Ishikawa (cell line): Measurements from ENCODE around the gene ESRRA.

ENCODE experiments used
- CEBPB ChIP-seq: IDR thresholded peaks from 2 replicates; pipeline ENCODE4 v1.6.1; 2012
- CREB1 ChIP-seq: IDR thresholded peaks from 2 replicates; pipeline ENCODE4 v1.6.1; 2012; ENCODE audit warnings: low read depth
- EGR1 ChIP-seq: IDR thresholded peaks from 2 replicates; pipeline ENCODE4 v1.6.1; 2012
- EP300 ChIP-seq: IDR thresholded peaks from 2 replicates; pipeline ENCODE4 v1.6.1; 2012; ENCODE audit warnings: borderline replicate concordance
- FOXM1 ChIP-seq: IDR thresholded peaks from 2 replicates; pipeline ENCODE4 v1.6.1; 2012; ENCODE audit warnings: low read depth, borderline replicate concordance
- MAX ChIP-seq: IDR thresholded peaks from 2 replicates; pipeline ENCODE4 v1.6.1; 2012
- NFIC ChIP-seq: IDR thresholded peaks from 2 replicates; pipeline ENCODE4 v1.6.1; 2012
- RAD21 ChIP-seq: IDR thresholded peaks from 2 replicates; pipeline ENCODE4 v1.6.1; 2012; ENCODE audit warnings: low read depth
- REST ChIP-seq: IDR thresholded peaks from 2 replicates; pipeline ENCODE4 v1.6.1; 2012; ENCODE audit warnings: low read depth, mild to moderate bottlenecking
- TAF1 ChIP-seq: IDR thresholded peaks from 2 replicates; pipeline ENCODE4 v1.6.1; 2012; ENCODE audit warnings: low read depth, mild to moderate bottlenecking
- TCF12 ChIP-seq: IDR thresholded peaks from 2 replicates; pipeline ENCODE4 v1.6.1; 2012; ENCODE audit warnings: low read depth
- TEAD4 ChIP-seq: IDR thresholded peaks from 2 replicates; pipeline ENCODE4 v1.6.1; 2012
- USF1 ChIP-seq: IDR thresholded peaks from 2 replicates; pipeline ENCODE4 v1.6.1; 2012
- YY1 ChIP-seq: IDR thresholded peaks from 2 replicates; pipeline ENCODE4 v1.6.1; 2012; ENCODE audit warnings: low read depth
- ZBTB7A ChIP-seq: IDR thresholded peaks from 2 replicates; pipeline ENCODE4 v1.6.1; 2012; ENCODE audit warnings: low read depth

The ESRRA gene

DNA sequence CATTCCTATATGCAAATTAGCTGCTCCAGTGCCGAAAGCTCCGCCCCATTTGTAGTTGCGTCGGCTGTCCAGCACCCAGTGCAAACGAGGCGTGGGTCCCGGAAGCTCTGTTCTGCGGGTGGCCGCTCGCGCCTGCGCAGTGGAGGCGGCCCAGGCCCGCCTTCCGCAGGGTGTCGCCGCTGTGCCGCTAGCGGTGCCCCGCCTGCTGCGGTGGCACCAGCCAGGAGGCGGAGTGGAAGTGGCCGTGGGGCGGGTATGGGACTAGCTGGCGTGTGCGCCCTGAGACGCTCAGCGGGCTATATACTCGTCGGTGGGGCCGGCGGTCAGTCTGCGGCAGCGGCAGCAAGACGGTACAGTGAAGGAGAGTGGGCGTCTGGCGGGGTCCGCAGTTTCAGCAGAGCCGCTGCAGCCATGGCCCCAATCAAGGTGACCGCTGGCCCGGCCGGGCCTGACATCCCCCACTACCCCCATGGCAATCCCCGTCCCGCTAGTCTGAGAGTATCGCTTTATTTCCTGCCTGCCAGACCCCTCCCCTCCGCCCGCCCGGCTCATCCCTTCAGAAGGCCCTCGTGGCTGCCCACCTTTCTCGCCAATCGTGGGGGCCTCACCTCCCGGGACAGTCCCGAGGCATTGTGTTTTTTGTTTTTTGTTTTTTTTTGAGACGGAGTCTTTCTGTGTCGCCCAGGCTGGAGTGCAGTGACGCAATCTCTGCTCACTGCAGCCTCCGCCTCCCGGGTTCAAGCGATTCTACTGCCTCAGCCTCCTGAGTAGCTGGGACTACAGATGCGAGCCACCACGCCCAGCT lies 12.8 kb downstream of the ESRRA start, which contains the start of gene PRDX5:
PRDX5 (plus strand) TSS at position 161 of the 805 bp plus-strand sequence; CDS start at position 256, 95 bp downstream.
- no peak for TF ChIP-seq CREB1
- no peak for TF ChIP-seq NFIC
- peak; percentile 85 for TF ChIP-seq CEBPB
- no peak for TF ChIP-seq TEAD4
- TF ChIP-seq RAD21 = peak; percentile 57; the same call in 1 of the 2 replicates

GRCh38 chr11:64318766-64319761 lies 13.7 kb downstream of the ESRRA start:
- TF ChIP-seq REST = no peak
- no peak for TF ChIP-seq TEAD4
- no peak for TF ChIP-seq MAX
- TF ChIP-seq TCF12 = no peak
- TF ChIP-seq CEBPB = no peak
- no peak for TF ChIP-seq ZBTB7A

GRCh38 chr11:64320556-64320955 lies 15.2 kb downstream of the ESRRA start:
- no peak for TF ChIP-seq TEAD4
- TF ChIP-seq ZBTB7A = no peak
- TF ChIP-seq USF1 = no peak
- TF ChIP-seq TAF1 = no peak
- no peak for TF ChIP-seq CREB1
- TF ChIP-seq YY1 = no peak
- no peak for TF ChIP-seq RAD21
- TF ChIP-seq TCF12 = no peak
- no peak for TF ChIP-seq FOXM1
- no peak for TF ChIP-seq EP300

DNA sequence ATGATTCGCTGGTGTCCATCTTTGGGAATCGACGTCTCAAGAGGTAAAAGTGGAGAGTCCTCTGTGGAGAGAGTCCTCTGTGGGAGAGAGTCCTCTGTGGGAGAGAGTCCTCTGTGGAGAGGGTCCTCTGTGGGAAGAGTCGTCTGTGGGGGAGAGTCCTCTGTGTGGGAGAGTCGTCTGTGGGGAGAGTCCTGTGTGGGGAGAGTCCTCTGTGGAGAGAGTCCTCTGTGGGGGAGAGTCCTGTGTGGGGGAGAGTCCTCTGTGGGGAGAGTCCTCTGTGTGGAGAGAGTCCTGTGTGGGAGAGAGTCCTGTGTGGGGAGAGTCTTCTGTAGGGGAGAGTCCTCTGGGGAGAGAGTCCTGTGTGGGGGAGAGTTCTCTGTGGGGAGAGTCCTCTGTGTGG lies 15.7 kb downstream of the ESRRA start:
- TF ChIP-seq TEAD4 (no peak), CEBPB (no peak), ZBTB7A (no peak), FOXM1 (no peak), RAD21 (no peak), TCF12 (no peak), EGR1 (no peak), NFIC (no peak), REST (no peak), USF1 (no peak)

GRCh38 chr11:64321533-64321932 lies 16.2 kb downstream of the ESRRA start:
- TF ChIP-seq YY1 (no peak), FOXM1 (no peak), EP300 (no peak), EGR1 (no peak), CREB1 (no peak), MAX (no peak), NFIC (no peak), USF1 (no peak), REST (no peak), TCF12 (no peak), TAF1 (no peak), RAD21 (no peak), ZBTB7A (no peak), TEAD4 (no peak), CEBPB (no peak)
